HCT116 (cell line): ENCODE data around the gene ITGA1. TPM values are rescaled to one million over a fixed set of nuclear protein-coding genes. Genes with fewer than 3 reads are reported as not detected.

ENCODE experiments used
- ATAC-seq: fragments of 200-7000 bp; cut with Tn5 transposase; 2 replicates; pipeline ENCODE4 v1.9.1; 2020; ENCODE audit warnings: mild to moderate bottlenecking, moderate library complexity
- BruUV-seq: library from RNA; stranded (reverse); fragments of 400-500 nt; replicated peaks from 2 replicates; lab custom pipeline; 2021; lab: Mats Ljungman, UMichigan
- CTCF ChIA-PET: fragments of 300-600 bp; sonication (Branson Sonifier 250); formaldehyde crosslinking; loops from one replicate; lab custom pipeline; 2021; ENCODE audit warnings: antibody characterized with exemption; lab: Charles Lee
- POLR2A ChIA-PET: fragments of 300-600, 350-600 bp; sonication (Branson Sonifier 250); formaldehyde crosslinking; loops from one replicate; lab custom pipeline; 2021; ENCODE audit warnings: antibody characterized with exemption; lab: Charles Lee
- RAD21 ChIA-PET, 2 experiments: fragments of 300-600 bp; sonication (Branson Sonifier 250); formaldehyde crosslinking; loops; one replicate each; lab custom pipeline; 2023; ENCODE audit warnings: low total read pairs in 2 of 2; ENCODE audit not compliant: uncharacterized antibody in 2 of 2, unreplicated experiment in 2 of 2, low non-redundant PET in 1 of 2; lab: Charles Lee
- DNase-seq: peaks from one replicate; pipeline ENCODE4 v3.0.0-alpha.2; 2010; ENCODE audit warnings: low read depth, low spot score
- H2AFZ ChIP-seq: fragments of 200-600 bp; shearing (Covaris generic), sonication (generic); 2 replicates; pipeline ENCODE4 v1.6.1; 2017; ENCODE audit warnings: low read depth, mixed run types, mixed read lengths, antibody characterized with exemption, low read length; ENCODE audit not compliant: poor library complexity, severe bottlenecking
- H3K27ac ChIP-seq: 2 replicates; pipeline ENCODE4 v1.5.1; 2012; ENCODE audit warnings: low read depth, low read length
- H3K27me3 ChIP-seq: fragments of 200-600 bp; sonication (generic); 2 replicates; pipeline ENCODE4 v1.6.1; 2016; ENCODE audit warnings: mixed run types, low read length, mixed read lengths; ENCODE audit not compliant: insufficient read depth
- H3K36me3 ChIP-seq, 2 experiments: fragments of 200-500 bp in 1 of 2; fragments of 200-600 bp in 1 of 2; sonication (Bioruptor generic) in 1 of 2; sonication (generic) in 1 of 2; 2 replicates each; pipeline versions ENCODE4 v1.5.1 to v1.6.1; 2014 to 2016; ENCODE audit warnings: low read length in 2 of 2, inconsistent platforms in 1 of 2, mixed read lengths in 1 of 2, mixed run types in 1 of 2; ENCODE audit not compliant: insufficient read depth in 2 of 2, control insufficient read depth in 1 of 2
- H3K4me1 ChIP-seq, 2 experiments: fragments of 200-600 bp in 1 of 2; sonication (generic) in 1 of 2; 2 replicates each; pipeline versions ENCODE4 v1.5.1 to v1.6.1; 2012 to 2017; ENCODE audit warnings: low read length in 2 of 2, inconsistent platforms in 1 of 2, mild to moderate bottlenecking in 1 of 2, mixed read lengths in 1 of 2, mixed run types in 1 of 2, moderate library complexity in 1 of 2; ENCODE audit not compliant: insufficient read depth in 2 of 2, control insufficient read depth in 1 of 2
- H3K4me2 ChIP-seq: fragments of 200-600 bp; sonication (generic); 2 replicates; pipeline ENCODE4 v1.6.1; 2017; ENCODE audit warnings: mixed run types, low read length, mixed read lengths
- H3K4me3 ChIP-seq, 2 experiments: fragments of 200-600 bp in 1 of 2; sonication (generic) in 1 of 2; replicated peaks in 1 of 2; 2 replicates each; pipeline ENCODE4 v1.5.1; 2011 to 2016; ENCODE audit warnings: low read length in 2 of 2, control low read depth in 1 of 2, low read depth in 1 of 2, mild to moderate bottlenecking in 1 of 2, mixed read lengths in 1 of 2, mixed run types in 1 of 2
- H3K79me2 ChIP-seq: fragments of 200-600 bp; sonication (generic); 2 replicates; pipeline ENCODE4 v1.6.1; 2017; ENCODE audit warnings: mild to moderate bottlenecking, mixed run types, low read length, moderate library complexity, mixed read lengths; ENCODE audit not compliant: insufficient read depth
- H3K9ac ChIP-seq: fragments of 200-600 bp; sonication (generic); 2 replicates; pipeline ENCODE4 v1.6.1; 2016; ENCODE audit warnings: low read length, mixed read lengths
- H3K9me2 ChIP-seq: fragments of 200-600 bp; sonication (generic), shearing (Covaris generic); 2 replicates; pipeline ENCODE4 v1.6.1; 2017; ENCODE audit warnings: mixed run types, mild to moderate bottlenecking, moderate library complexity; ENCODE audit not compliant: insufficient read depth
- H3K9me3 ChIP-seq, 2 experiments: fragments of 200-500 bp in 1 of 2; fragments of 200-600 bp in 1 of 2; sonication (Bioruptor generic) in 1 of 2; sonication (generic) in 1 of 2; 2 replicates each; pipeline ENCODE4 v1.6.1; 2014 to 2017; ENCODE audit warnings: low read length in 2 of 2, mixed read lengths in 2 of 2, inconsistent platforms in 1 of 2, low read depth in 1 of 2, mild to moderate bottlenecking in 1 of 2, mixed run types in 1 of 2, moderate library complexity in 1 of 2; ENCODE audit not compliant: control insufficient read depth in 1 of 2, insufficient read depth in 1 of 2
- H4K20me1 ChIP-seq: fragments of 200-600 bp; sonication (generic), shearing (Covaris generic); 2 replicates; pipeline ENCODE4 v1.6.1; 2017; ENCODE audit warnings: mixed run types, mild to moderate bottlenecking, moderate library complexity; ENCODE audit not compliant: insufficient read depth
- CBX3 ChIP-seq: IDR thresholded peaks from 2 replicates; pipeline ENCODE4 v1.6.1; 2012; ENCODE audit warnings: low read depth
- CEBPB ChIP-seq: IDR thresholded peaks from 2 replicates; pipeline ENCODE4 v1.6.1; 2012; ENCODE audit warnings: low read depth
- CTCF ChIP-seq, 3 experiments: fragments of 200-600 bp in 1 of 3; sonication (generic) in 1 of 3; IDR thresholded peaks in 2 of 3; conservative IDR thresholded peaks in 1 of 3; 2 replicates each; pipeline ENCODE4 v1.5.1; 2012 to 2017; ENCODE audit warnings: low read depth in 2 of 3, low read length in 2 of 3, antibody characterized with exemption in 1 of 3, borderline replicate concordance in 1 of 3, control low read depth in 1 of 3, mild to moderate bottlenecking in 1 of 3, mixed read lengths in 1 of 3, mixed run types in 1 of 3, moderate library complexity in 1 of 3; ENCODE audit not compliant: insufficient read depth in 1 of 3
- EGR1 ChIP-seq: IDR thresholded peaks from 2 replicates; pipeline ENCODE4 v1.6.1; 2012; ENCODE audit warnings: low read depth
- ELF1 ChIP-seq: IDR thresholded peaks from 2 replicates; pipeline ENCODE4 v1.6.1; 2012; ENCODE audit warnings: low read depth, borderline replicate concordance
- EZH2 ChIP-seq: fragments of 200-600 bp; sonication (generic); IDR thresholded peaks from 2 replicates; pipeline ENCODE4 v1.6.1; 2017; ENCODE audit warnings: antibody characterized with exemption, mixed run types
- EZH2phosphoT487 ChIP-seq: fragments of 200-600 bp; IDR thresholded peaks from 2 replicates; pipeline ENCODE4 v1.6.1; 2018; ENCODE audit warnings: antibody characterized with exemption, borderline replicate concordance
- FOSL1 ChIP-seq: IDR thresholded peaks from 2 replicates; pipeline ENCODE4 v1.6.1; 2012; ENCODE audit warnings: low read depth
- JUND ChIP-seq: IDR thresholded peaks from 2 replicates; pipeline ENCODE4 v1.6.1; 2012
- POLR2AphosphoS5 ChIP-seq: IDR thresholded peaks from 2 replicates; pipeline ENCODE4 v1.6.1; 2011; ENCODE audit warnings: mild to moderate bottlenecking, low read depth, low read length, moderate library complexity
- RAD21 ChIP-seq: IDR thresholded peaks from 2 replicates; pipeline ENCODE4 v1.6.1; 2012; ENCODE audit warnings: low read depth, mild to moderate bottlenecking
- TCF7L2 ChIP-seq: IDR thresholded peaks from 2 replicates; pipeline ENCODE4 v1.7.0; 2011; ENCODE audit warnings: borderline replicate concordance, inconsistent platforms; ENCODE audit not compliant: insufficient read depth, insufficient read length; ENCODE audit errors: extremely low read depth
- intact Hi-C: fragments of 100-400 bp; cut with micrococcal nuclease; formaldehyde crosslinking; loops from 2 replicates; pipeline ENCODE4 v1.10.0; 2022
- total RNA-seq: library from RNA; stranded (reverse); gene quantifications from one replicate; pipeline ENCODE4 v1.2.1, GENCODE V29; 2021; ENCODE audit not compliant: unreplicated experiment
- TF ChIP-seq, protein P1 (sequence below): IDR thresholded peaks from 2 replicates; pipeline ENCODE4 v1.6.1; 2012

ITGA1 gene
- total RNA-seq, 1 experiment from 2014 or later = 1.8 TPM

- TF ChIP-seq EGR1 (no peak), TCF7L2 (peak; percentile 59), POLR2AphosphoS5 (peak; percentile 39; the same call in 1 of the 2 replicates), FOSL1 (no peak)
Observed at GRCh38 chr5:52800394-52801213, 12.9 kb downstream of the ITGA1 start (continued).

DNA sequence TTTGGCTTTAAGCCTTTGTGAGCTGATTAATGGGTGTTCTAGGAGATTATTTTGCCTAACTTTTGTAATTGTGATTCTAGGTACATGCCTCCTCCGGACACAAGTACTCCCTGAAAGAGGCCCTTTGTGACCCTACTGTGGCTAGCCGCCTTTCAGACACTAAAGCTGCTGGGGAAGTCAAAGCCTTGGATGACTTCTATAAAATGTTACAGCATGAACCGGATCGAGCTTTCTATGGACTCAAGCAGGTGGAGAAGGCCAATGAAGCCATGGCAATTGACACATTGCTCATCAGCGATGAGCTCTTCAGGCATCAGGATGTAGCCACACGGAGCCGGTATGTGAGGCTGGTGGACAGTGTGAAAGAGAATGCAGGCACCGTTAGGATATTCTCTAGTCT lies 13.6 kb downstream of the ITGA1 start:
- no peak for ATAC-seq
- no peak for DNase-seq
- Histone ChIP-seq H2AFZ (no peak overlapping the region), H3K9me3 (no peaks in the 10 kb centered on the region)
- TF ChIP-seq EZH2phosphoT487 = no peak
- TF ChIP-seq CBX3 = no peak
- TF ChIP-seq EZH2 = no peak
- TF ChIP-seq JUND = no peak
- no peak for TF ChIP-seq CTCF (IDR thresholded peaks at IDR 0.05 in 2 of 3, conservative IDR thresholded peaks at IDR 0.05 in 1 of 3; ENCODE audit: borderline replicate concordance in 1 of 3, insufficient read depth in 1 of 3, low read depth in 2 of 3, low read length in 2 of 3)
- TF ChIP-seq, protein P1, sequence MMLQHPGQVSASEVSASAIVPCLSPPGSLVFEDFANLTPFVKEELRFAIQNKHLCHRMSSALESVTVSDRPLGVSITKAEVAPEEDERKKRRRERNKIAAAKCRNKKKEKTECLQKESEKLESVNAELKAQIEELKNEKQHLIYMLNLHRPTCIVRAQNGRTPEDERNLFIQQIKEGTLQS = no peak
- TF ChIP-seq CEBPB = no peak
- no peak for TF ChIP-seq RAD21
- no peak for TF ChIP-seq POLR2AphosphoS5
- no peak for TF ChIP-seq FOSL1
- no peak for TF ChIP-seq ELF1
- TF ChIP-seq, all 23 proteins: peak for 0
- no peaks in the 10 kb centered on the region for H3K9me2 ChIP-seq
- H3K27ac ChIP-seq = peak overlapping the region; percentile 85; the same call in 1 of the 2 replicates
- H3K36me3 ChIP-seq = peaks cover 16 to 29% of the 10 kb centered on the region in 2 experiments
- ChIA-PET CTCF (interaction anchor here (1.1 kb wide), 1 partner anchor 114 kb away, joined by 5 read pairs; no protein-coding TSS in a partner anchor), POLR2A (no interaction called here), RAD21 (no interaction called here)
- peaks cover 47% of the 10 kb centered on the region for H3K79me2 ChIP-seq
- peak overlapping the region; percentile 98 for H3K4me2 ChIP-seq
- BruUV-seq = no TSS peak
- H4K20me1 ChIP-seq = peaks cover 8% of the 10 kb centered on the region; the same call in 1 of the 2 replicates
- intact Hi-C loops = no loop called here
- peak overlapping the region; percentile 96 for H3K9ac ChIP-seq
- no peaks in the 10 kb centered on the region for H3K27me3 ChIP-seq
- peak overlapping the region; percentile 89 to 93 for H3K4me3 ChIP-seq
- peaks cover 6 to 27% of the 10 kb centered on the region in 2 experiments; a peak in 3 of 4 replicates for H3K4me1 ChIP-seq
